ENCODE results near the gene STX18. TPM values are rescaled to one million over a fixed set of nuclear protein-coding genes. Genes with fewer than 3 reads are reported as not detected.

The STX18 gene
- total and polyA plus RNA-seq, 2 of the 13 experiments (the other 11 are each of a cell fraction or from before 2014, with no cell fraction given): 23.9 to 37.1 TPM

GRCh38 chr4:4518747-4519146 lies 23.1 kb downstream of the STX18 start:
- ChIA-PET POLR2A (interaction anchor here (0.8 kb wide), 1 partner anchor 23 kb away, joined by 4 read pairs; no protein-coding TSS in a partner anchor), CTCF (ENCODE audit: low intra/inter-chr PET ratio, low total read pairs) (no interaction called here)
- TF ChIP-seq HMG20B (CRISPR knock-in tag; conservative IDR thresholded peaks at IDR 0.05): no peak
- no peak for TF ChIP-seq TARDBP (CRISPR knock-in tag; IDR thresholded peaks at IDR 0.05)
- no peak for TF ChIP-seq JDP2 (CRISPR knock-in tag; IDR thresholded peaks at IDR 0.05; ENCODE audit: borderline replicate concordance)
- no peak for TF ChIP-seq ZFP36L2 (CRISPR knock-in tag; IDR thresholded peaks at IDR 0.05)
- TF ChIP-seq ZNF17 (CRISPR knock-in tag; IDR thresholded peaks at IDR 0.05): no peak
- TF ChIP-seq ZNF280D (CRISPR knock-in tag; IDR thresholded peaks at IDR 0.05): no peak
- no peak for TF ChIP-seq HHEX (CRISPR knock-in tag; IDR thresholded peaks at IDR 0.05)
- TF ChIP-seq, protein P1, sequence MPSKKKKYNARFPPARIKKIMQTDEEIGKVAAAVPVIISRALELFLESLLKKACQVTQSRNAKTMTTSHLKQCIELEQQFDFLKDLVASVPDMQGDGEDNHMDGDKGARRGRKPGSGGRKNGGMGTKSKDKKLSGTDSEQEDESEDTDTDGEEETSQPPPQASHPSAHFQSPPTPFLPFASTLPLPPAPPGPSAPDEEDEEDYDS (CRISPR knock-in tag; IDR thresholded peaks at IDR 0.05): no peak
- no peak for TF ChIP-seq EZH2 (conservative IDR thresholded peaks at IDR 0.05; ENCODE audit: low read depth, low read length)
- TF ChIP-seq, protein P2, sequence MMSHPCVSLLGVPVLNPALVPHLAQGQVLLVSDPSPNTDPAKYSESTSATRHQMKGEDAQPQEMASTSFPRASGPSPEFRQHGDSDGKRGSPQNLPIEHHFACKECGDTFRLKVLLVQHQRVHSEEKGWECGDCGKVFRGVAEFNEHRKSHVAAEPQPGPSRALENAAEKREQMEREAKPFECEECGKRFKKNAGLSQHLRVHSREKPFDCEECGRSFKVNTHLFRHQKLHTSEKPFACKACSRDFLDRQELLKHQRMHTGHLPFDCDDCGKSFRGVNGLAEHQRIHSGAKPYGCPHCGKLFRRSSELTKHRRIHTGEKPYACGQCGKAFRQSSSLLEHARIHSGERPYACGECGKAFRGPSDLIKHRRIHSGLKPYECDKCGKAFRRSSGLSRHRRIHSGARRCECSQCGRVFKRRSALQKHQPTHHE (CRISPR knock-in tag; IDR thresholded peaks at IDR 0.05; ENCODE audit: borderline replicate concordance): no peak
- TF ChIP-seq, protein P3, sequence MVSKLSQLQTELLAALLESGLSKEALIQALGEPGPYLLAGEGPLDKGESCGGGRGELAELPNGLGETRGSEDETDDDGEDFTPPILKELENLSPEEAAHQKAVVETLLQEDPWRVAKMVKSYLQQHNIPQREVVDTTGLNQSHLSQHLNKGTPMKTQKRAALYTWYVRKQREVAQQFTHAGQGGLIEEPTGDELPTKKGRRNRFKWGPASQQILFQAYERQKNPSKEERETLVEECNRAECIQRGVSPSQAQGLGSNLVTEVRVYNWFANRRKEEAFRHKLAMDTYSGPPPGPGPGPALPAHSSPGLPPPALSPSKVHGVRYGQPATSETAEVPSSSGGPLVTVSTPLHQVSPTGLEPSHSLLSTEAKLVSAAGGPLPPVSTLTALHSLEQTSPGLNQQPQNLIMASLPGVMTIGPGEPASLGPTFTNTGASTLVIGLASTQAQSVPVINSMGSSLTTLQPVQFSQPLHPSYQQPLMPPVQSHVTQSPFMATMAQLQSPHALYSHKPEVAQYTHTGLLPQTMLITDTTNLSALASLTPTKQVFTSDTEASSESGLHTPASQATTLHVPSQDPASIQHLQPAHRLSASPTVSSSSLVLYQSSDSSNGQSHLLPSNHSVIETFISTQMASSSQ (IDR thresholded peaks at IDR 0.05; ENCODE audit: low read depth): no peak
- TF ChIP-seq, protein P3 (CRISPR knock-in tag; IDR thresholded peaks at IDR 0.05; ENCODE audit: borderline replicate concordance): no peak
- TF ChIP-seq MXI1 (IDR thresholded peaks at IDR 0.05; ENCODE audit: borderline replicate concordance, low read depth, low read length): no peak
- TF ChIP-seq POGZ (CRISPR knock-in tag; IDR thresholded peaks at IDR 0.05): no peak
- no peak for TF ChIP-seq ZNF251 (CRISPR knock-in tag; IDR thresholded peaks at IDR 0.05)
- TF ChIP-seq KAT8 (CRISPR knock-in tag; IDR thresholded peaks at IDR 0.05): no peak
- no peak for TF ChIP-seq POLR2G (IDR thresholded peaks at IDR 0.05; ENCODE audit: low read depth, low read length)
- TF ChIP-seq NFATC3 (CRISPR knock-in tag; IDR thresholded peaks at IDR 0.05): no peak

More at GRCh38 chr4:4518747-4519146, 23.1 kb downstream of the STX18 start:
- intact Hi-C loops (cut with micrococcal nuclease; ENCODE audit: unreplicated experiment) (no loop called here), in situ Hi-C loops (cut with HindIII; ENCODE audit: extremely low pct_ligation_motif_present, low pct_unique_long_range_greater_than_20kb) (no loop called here)
- 92% methylated on average over 5 of the region's 5 CpGs for WGBS (ENCODE audit: low lambda C conversion rate)
- Histone ChIP-seq H2AFZ (ENCODE audit: low read length) (no peak overlapping the region), H3K4me2 (ENCODE audit: low read depth, low read length) (no peak overlapping the region), H3K9me3 (ENCODE audit: low read length) (no peaks in the 10 kb centered on the region), H4K20me1 (ENCODE audit: insufficient read depth, low read length) (no peaks in the 10 kb centered on the region), H3K79me2 (ENCODE audit: insufficient read depth, low read length) (peaks cover 53% of the 10 kb centered on the region), H3K27ac (ENCODE audit: extremely low read length, insufficient read depth, low read length) (no peak overlapping the region), H3K4me3 (replicated peaks in 1 of 3; ENCODE audit: insufficient read depth in 1 of 3, low read depth in 2 of 3, low read length in 3 of 3) (no peak overlapping the region), H3K27me3 (ENCODE audit: control insufficient read depth in 1 of 2, insufficient read depth in 2 of 2, low read length in 2 of 2) (no peaks in the 10 kb centered on the region), H3K36me3 (replicated peaks in 1 of 2; ENCODE audit: control insufficient read depth in 1 of 2, insufficient read depth in 2 of 2, low read length in 2 of 2) (no peaks in the 10 kb centered on the region), H3K9ac (ENCODE audit: insufficient read depth, low read depth, low read length) (no peak overlapping the region), H3K4me1 (ENCODE audit: insufficient read depth, low read length) (peaks cover 32% of the 10 kb centered on the region)
- FAIRE-seq (no peak), ATAC-seq (no peak), DNase-seq (ENCODE audit: low spot score) (no peak)
- BruUV-seq (replicated peaks): no TSS peak

Measured in HepG2 (cell line).